ENCODE data around the gene NEK11.
"Not testable (repeated sequence)": the region's sequence is repeated elsewhere in the genome, so short reads cannot be mapped to it uniquely, and the experiment has no call there.

NEK11 gene

GRCh38 chr3:131370935-131371687, 344.4 kb downstream of the NEK11 start:
- DNase-seq = no peak

- no peak for DNase-seq
Measured at GRCh38 chr3:131371688-131372066, 345.0 kb downstream of the NEK11 start.

- no peak for DNase-seq
Measured at GRCh38 chr3:131374741-131375140, 348.1 kb downstream of the NEK11 start.

DNA sequence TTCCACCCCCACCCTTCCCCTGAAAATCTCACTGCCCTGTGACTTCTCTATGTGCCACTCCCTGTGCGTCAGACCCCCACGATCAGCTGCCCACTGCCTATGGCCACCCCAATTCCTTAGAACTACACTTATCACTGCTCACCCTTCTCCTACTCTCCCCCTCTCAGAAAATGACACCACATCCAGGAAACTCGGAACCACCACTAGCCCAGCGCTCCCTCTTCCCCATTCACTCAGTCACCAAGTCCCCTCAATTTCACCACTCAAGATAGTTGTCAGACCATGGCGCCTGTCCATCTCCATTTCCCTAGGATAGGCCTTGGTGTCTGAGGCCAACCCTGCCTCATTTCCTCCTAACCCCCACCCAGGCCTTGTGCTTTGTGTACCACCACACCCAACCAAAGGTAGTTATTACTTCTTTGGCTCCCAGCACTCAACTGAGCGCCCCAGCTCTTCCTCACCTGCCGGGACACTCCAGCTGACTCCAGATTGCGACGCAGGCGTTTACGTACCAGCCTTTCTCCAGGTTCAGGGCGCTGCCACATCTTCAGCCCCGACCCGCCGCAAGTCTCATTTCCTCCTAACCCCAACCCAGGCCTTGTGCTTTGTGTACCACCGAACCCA, 354.3 kb downstream of the NEK11 start:
- not testable (repeated sequence) for DNase-seq

DNA sequence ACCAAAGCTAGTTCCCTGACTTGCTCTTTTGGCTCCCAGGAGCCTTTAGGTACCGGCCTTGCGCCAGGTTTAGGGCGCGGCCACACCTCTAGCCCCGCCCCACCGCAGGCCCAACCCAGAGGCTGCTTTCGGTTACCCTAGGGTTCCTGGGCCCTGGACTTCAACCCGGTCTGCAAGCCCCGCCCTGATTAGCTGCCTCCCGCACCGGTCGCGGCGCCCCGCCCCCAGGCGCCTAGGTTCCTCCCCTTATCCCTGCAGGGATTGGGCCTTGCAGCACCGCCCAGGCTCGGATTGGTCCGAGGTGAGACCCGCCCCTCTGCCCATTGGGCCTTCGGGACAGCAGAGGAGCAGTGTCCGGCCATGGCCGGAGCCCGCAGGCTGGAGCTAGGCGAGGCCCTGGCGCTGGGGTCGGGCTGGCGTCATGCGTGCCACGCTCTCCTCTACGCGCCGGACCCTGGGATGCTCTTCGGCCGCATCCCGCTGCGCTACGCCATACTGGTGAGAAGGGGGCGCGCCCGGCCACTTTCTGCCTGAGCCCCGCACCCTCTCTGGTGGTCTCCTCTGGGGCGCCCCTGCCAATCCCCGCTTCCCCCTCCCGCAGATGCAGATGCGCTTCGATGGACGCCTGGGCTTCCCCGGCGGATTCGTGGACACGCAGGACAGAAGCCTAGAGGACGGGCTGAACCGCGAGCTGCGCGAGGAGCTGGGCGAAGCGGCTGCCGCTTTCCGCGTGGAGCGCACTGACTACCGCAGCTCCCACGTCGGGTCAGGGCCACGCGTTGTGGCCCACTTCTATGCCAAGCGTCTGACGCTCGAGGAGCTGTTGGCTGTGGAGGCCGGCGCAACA, 355.0 kb downstream of the NEK11 start, which contains the start of gene NUDT16:
Gene NUDT16 (plus strand): TSS at position 330 of the 847 bp plus-strand sequence. CDS start 31 bp downstream, at position 361.
- DNase-seq = peak; percentile 99 to 100

DNA sequence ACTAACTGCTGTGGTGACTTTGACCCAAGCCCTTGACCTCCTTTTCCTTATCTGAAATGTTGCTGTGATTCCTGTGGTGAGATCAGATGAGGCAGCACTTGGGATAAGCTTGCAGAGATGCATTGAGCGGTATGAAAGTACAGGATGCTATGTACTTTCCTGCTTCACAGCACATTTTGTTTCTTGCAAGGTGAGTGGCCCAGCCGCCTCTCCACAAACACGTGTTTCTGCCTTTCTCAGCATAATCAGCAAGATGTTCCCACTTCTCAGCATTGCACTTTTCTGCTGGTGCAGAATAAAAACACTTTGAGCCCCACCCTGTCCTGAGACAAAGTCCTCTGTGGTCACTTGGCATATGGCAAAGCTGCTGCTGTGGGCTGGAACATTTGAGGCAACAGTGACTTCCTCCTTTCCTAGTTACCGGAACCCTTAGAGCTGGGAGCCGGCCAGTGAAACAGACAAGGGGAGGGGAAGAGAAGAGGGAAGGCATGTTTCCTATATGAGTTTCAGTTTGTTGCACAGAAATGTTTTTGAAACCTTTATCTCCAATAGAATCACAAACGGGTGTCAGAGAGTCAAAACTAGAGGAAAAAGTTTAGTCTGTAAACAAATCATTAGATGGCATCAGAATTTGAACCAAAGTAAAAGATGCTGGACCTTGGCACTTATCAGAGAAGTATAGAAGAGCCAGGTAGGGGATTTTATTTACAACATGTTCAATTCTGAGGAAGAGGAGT, 359.9 kb downstream of the NEK11 start:
- DNase-seq = no peak

- DNase-seq = no peak
Measured at GRCh38 chr3:131387796-131388489, 361.3 kb downstream of the NEK11 start.

GRCh38 chr3:131388490-131388799, 361.8 kb downstream of the NEK11 start:
- DNase-seq = no peak

DNA sequence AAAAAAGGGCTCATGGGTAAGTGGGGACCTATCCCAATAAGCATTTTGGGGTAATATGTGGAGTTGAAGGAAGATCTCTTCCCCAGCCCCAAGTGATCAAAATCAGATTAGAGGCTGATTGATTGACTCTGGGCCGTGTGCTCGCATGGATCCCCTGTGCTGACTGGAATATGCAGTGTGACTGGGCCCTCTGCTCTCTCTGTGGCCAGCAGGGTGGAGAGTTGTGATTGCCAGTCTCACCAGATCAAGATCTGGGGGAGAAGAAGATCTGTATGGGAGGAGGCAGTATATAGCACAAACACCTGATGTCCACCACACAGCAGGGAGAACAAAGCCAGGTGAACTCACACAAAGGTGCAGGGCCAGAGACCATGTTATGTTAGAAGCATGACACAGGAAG, 363.7 kb downstream of the NEK11 start:
- DNase-seq = no peak

DNA sequence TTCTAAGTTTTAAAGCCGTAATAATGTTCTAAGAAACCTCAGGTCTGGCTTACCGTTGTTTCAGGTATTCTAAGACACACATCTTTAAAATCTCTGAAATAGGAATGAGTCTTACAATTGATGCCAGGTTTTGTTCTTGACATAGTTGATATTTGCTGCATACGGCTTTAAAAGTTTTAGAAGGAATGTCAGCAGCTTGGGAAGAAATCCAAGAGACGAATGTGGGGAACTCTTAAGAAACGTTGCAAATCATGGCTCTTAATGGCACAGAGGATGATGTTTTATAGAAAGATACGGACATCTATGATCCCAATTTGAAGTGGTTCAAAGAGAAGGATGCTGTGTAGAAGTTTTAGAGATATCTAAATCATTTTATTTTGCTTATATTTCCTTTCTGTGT, 366.4 kb downstream of the NEK11 start:
- no peak for DNase-seq

- DNase-seq = no peak
Measured at GRCh38 chr3:131393868-131394267, 367.2 kb downstream of the NEK11 start.

- no peak for DNase-seq
Measured at GRCh38 chr3:131394400-131394799, 367.7 kb downstream of the NEK11 start.

DNA sequence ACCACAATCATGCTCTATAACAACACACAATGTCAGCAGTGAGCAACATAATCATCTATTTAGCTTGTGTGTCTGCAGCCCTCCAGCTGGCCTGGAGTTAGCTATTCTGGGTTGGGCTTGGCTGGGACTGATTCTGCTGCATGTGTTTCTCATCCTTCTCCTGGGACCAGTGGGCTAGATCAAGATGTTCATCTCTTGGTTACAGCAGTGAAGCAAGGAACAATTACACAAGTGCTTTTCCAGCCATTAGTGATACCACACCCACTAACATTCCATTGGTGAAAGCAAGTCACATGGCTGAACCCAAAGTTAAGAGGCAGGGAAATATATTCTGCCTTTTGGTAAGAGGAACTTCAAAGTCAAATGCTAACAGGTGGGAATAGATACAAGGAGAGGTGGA, 369.5 kb downstream of the NEK11 start:
- DNase-seq = no peak

GRCh38 chr3:131397889-131398288, 371.2 kb downstream of the NEK11 start:
- no peak for DNase-seq
